ENCODE results near the gene GDAP1L1. TPM values are rescaled to one million over a fixed set of nuclear protein-coding genes. Genes with fewer than 3 reads are reported as not detected.

Gene GDAP1L1
- total and polyA plus RNA-seq, 2 of the 4 experiments (the other 2 are of a cell fraction) = not detected

DNA sequence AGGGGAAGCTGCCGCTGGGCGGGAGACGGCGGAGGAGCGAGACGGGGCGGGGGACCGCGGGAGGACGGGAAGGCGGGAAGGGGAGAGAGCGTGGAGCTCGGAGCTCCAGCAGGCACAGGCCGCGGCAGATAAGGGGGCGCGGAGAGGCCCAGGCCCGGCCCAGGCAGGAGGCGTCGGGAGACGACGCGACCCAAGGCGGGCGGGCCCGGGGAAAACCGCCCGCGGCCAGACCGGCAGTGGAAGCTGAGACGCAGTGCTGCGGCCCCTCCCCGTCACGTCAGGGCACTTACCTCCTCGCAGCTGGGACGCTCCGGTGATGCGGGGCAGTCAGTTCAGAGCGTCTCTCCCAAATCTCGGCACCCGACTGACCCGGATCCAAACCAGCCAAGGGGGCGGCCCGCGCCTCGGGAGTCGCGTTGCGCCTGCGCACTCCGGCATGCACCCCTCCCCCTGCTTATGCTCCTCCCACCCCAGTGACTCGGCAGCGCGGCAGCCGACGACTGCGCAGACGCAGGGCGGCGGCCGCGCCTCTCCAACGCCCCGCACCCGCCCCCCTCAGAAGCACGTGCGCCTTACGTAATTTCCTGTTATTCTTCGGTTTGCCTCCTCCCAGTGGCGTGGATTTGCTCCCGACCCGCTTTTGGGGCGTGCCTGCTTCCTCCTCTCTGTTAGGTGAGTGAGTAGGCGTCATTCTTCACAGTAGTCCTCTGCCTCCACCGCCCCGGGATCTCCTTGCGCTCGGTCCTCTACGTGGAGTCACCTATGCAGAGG, 36.5 kb upstream of the GDAP1L1 start, which contains the start of gene OSER1:
OSER1 (minus strand) TSS at position 366 of the 771 bp plus-strand sequence. CDS start 3,814 bp downstream, outside the sequence.
- H2BK120ac ChIP-seq (ENCODE audit: low read depth, low read length) = peak within 1 kb of the TSS; percentile 57
- in situ Hi-C loops (cut with MboI; ENCODE audit: low sequenced_read_pairs) (loop anchor here (10.0 kb wide), 2 partner anchors 264 to 394 kb away; partner anchors contain the start of gene TTPAL), intact Hi-C loops (cut with micrococcal nuclease) (loop anchor here (1.0 to 10.0 kb wide), 2 partner anchors 94 to 674 kb away; partner anchors contain the start of gene YWHAB), dilution Hi-C loops (cut with HindIII; ENCODE audit: low sequenced_read_pairs, unreplicated experiment) (no loop called here)
- no peak within 1 kb of the TSS; the same call in 1 of the 2 replicates for H2BK20ac ChIP-seq (ENCODE audit: low read depth, low read length)
- POLR2A ChIA-PET (ENCODE audit: unreplicated experiment) = no interaction called here
- H4K91ac ChIP-seq (ENCODE audit: insufficient read depth, low read depth, low read length) = peak within 1 kb of the TSS; percentile 66
- ATAC-seq (ENCODE audit: low read depth) (peak; percentile 90), DNase-seq (peak; percentile 95)
- H4K8ac ChIP-seq (ENCODE audit: low read depth in 2 of 2, low read length in 2 of 2) = peak within 1 kb of the TSS; percentile 15 to 78; a peak in 3 of 4 replicates
- peaks cover 4% of the 10 kb centered on the region; the same call in 1 of the 2 replicates for H3K4me1 ChIP-seq (ENCODE audit: control insufficient read depth, insufficient read depth, low read length)
- 0 out of 2 replicates have a peak, but pooled peaks cover 6% of the 10 kb centered on the region for H3K9me1 ChIP-seq (ENCODE audit: insufficient read depth, low read length)
- H2BK5ac ChIP-seq (ENCODE audit: low read depth, low read length, poor library complexity, severe bottlenecking) = peak within 1 kb of the TSS; percentile 73
- peak within 1 kb of the TSS; percentile 81 for H3K14ac ChIP-seq (replicated peaks; ENCODE audit: low read depth, low read length)
- peak within 1 kb of the TSS; percentile 42 for H4K5ac ChIP-seq (ENCODE audit: low read depth, low read length)
- H3K4me2 ChIP-seq (ENCODE audit: low read depth, low read length) = peak within 1 kb of the TSS; percentile 95
- peaks cover 2% of the 10 kb centered on the region for H3K36me3 ChIP-seq (ENCODE audit: control insufficient read depth, insufficient read depth, low read length)
- 0 out of 3 replicates have a peak within 1 kb of the TSS, but pooled peaks have one; percentile 20 for H2BK15ac ChIP-seq (ENCODE audit: low read depth, low read length)
- no TSS peak for BruUV-seq (replicated peaks)
- H3K18ac ChIP-seq (ENCODE audit: low read depth, low read length) = peak within 1 kb of the TSS; percentile 14
- H2AFZ ChIP-seq (replicated peaks; ENCODE audit: low read length, poor library complexity) = peak within 1 kb of the TSS; percentile 97
- no peaks in the 10 kb centered on the region for H3K9me3 ChIP-seq (ENCODE audit: control insufficient read depth, insufficient read depth, low read length)
- H3K27me3 ChIP-seq (ENCODE audit: control insufficient read depth, insufficient read depth, low read length) = no peaks in the 10 kb centered on the region
- peak within 1 kb of the TSS; percentile 96 for H3K23ac ChIP-seq (ENCODE audit: low read depth, low read length)
- CTCF ChIA-PET = interaction anchor here (0.6 kb wide), 1 partner anchor 366 kb away, joined by 3 read pairs; no protein-coding TSS in a partner anchor
- peak within 1 kb of the TSS; percentile 87 for H3K4ac ChIP-seq (ENCODE audit: low read depth, low read length)
- H3K27ac ChIP-seq (ENCODE audit: insufficient read depth, low read length) = peak within 1 kb of the TSS; percentile 75
- WGBS, 2 experiments (ENCODE audit: extremely low coverage in 2 of 2, insufficient read length in 1 of 2) = 1% methylated on average over 47 of the region's 79 CpGs; no CpG with 5 or more reads in 1 of the 2 experiments
- H3K9ac ChIP-seq (ENCODE audit: low read depth, low read length) = peak within 1 kb of the TSS; percentile 75
- peak within 1 kb of the TSS; percentile 93 for H2AK9ac ChIP-seq (replicated peaks; ENCODE audit: low read depth, low read length, poor library complexity)
- peak within 1 kb of the TSS; percentile 76 for H2AK5ac ChIP-seq (ENCODE audit: low read depth, low read length)
- peaks cover 22% of the 10 kb centered on the region for H4K20me1 ChIP-seq (ENCODE audit: insufficient read depth, low read length)
- peaks cover 3 to 38% of the 10 kb centered on the region in 2 experiments; a peak in 2 of 4 replicates for H3K79me1 ChIP-seq (ENCODE audit: low read depth in 1 of 2, low read length in 2 of 2)
- H3K56ac ChIP-seq (ENCODE audit: extremely low read depth, insufficient read depth, low read length) = peak within 1 kb of the TSS; percentile 80
- H3K4me3 ChIP-seq (ENCODE audit: insufficient read depth, low read depth, low read length) = peak within 1 kb of the TSS; percentile 77
- TF ChIP-seq NFE2L2 (IDR thresholded peaks at IDR 0.05; ENCODE audit: low read depth, low read length) (peak; percentile 75; the same call in 1 of the 2 replicates), MAZ (IDR thresholded peaks at IDR 0.05; ENCODE audit: borderline replicate concordance, low read depth, low read length) (peak; percentile 98), CTCF (conservative IDR thresholded peaks at IDR 0.05; ENCODE audit: low read depth, low read length) (no peak), USF2 (IDR thresholded peaks at IDR 0.05; ENCODE audit: low read depth, low read length) (peak; percentile 94), SMC3 (IDR thresholded peaks at IDR 0.05; ENCODE audit: low read depth, low read length) (no peak), POLR2A (IDR thresholded peaks at IDR 0.05; ENCODE audit: low read depth, low read length) (peak; percentile 92), RAD21 (IDR thresholded peaks at IDR 0.05; ENCODE audit: low read length) (no peak), CEBPB (IDR thresholded peaks at IDR 0.05; ENCODE audit: low read depth, low read length) (peak; percentile 75), RFX5 (IDR thresholded peaks at IDR 0.05; ENCODE audit: low read depth, low read length) (peak; percentile 32; the same call in 1 of the 2 replicates), FOS (IDR thresholded peaks at IDR 0.05; ENCODE audit: low read depth, low read length) (no peak), BHLHE40 (IDR thresholded peaks at IDR 0.05; ENCODE audit: low read depth, low read length) (peak; percentile 100), RCOR1 (IDR thresholded peaks at IDR 0.05; ENCODE audit: insufficient replicate concordance, low read length) (no peak), ELK1 (IDR thresholded peaks at IDR 0.05; ENCODE audit: borderline replicate concordance, low read depth, low read length) (no peak)
